Stimulated activated naive CD4-positive, alpha-beta T cell (primary cell): Measurements from ENCODE around the gene NKX6-1.

ENCODE experiments used
- DNase-seq, 6 experiments: peaks; one replicate each; lab custom pipeline; 2025; lab: John Stamatoyannopoulos, UW

The NKX6-1 gene

GRCh38 chr4:84479663-84480062, 19.4 kb downstream of the NKX6-1 start:
- no peak for DNase-seq

- no peak for DNase-seq
These were observed 21.4 kb downstream of the NKX6-1 start for GRCh38 chr4:84477738-84478137.

GRCh38 chr4:84474107-84474506, 25.0 kb downstream of the NKX6-1 start:
- no peak for DNase-seq

- DNase-seq = no peak
These were observed 26.9 kb downstream of the NKX6-1 start for GRCh38 chr4:84472154-84472553.

GRCh38 chr4:84470204-84470785, 28.8 kb downstream of the NKX6-1 start:
- DNase-seq = no peak

- no peak for DNase-seq
These were observed 31.5 kb downstream of the NKX6-1 start for GRCh38 chr4:84467601-84468000.

- no peak for DNase-seq
These were observed 39.3 kb downstream of the NKX6-1 start for GRCh38 chr4:84459783-84460182.

- no peak for DNase-seq
These were observed 42.9 kb downstream of the NKX6-1 start for GRCh38 chr4:84456157-84456556.

- no peak for DNase-seq
These were observed 43.4 kb downstream of the NKX6-1 start for GRCh38 chr4:84455697-84456096.

- DNase-seq = no peak
These were observed 47.5 kb downstream of the NKX6-1 start for GRCh38 chr4:84451546-84451945.

- no peak for DNase-seq
These were observed 55.6 kb downstream of the NKX6-1 start for GRCh38 chr4:84443523-84443922.

- DNase-seq = no peak
These were observed 56.3 kb downstream of the NKX6-1 start for GRCh38 chr4:84442778-84443177.
